ENCODE results near the gene MNX1.

Gene MNX1

DNA sequence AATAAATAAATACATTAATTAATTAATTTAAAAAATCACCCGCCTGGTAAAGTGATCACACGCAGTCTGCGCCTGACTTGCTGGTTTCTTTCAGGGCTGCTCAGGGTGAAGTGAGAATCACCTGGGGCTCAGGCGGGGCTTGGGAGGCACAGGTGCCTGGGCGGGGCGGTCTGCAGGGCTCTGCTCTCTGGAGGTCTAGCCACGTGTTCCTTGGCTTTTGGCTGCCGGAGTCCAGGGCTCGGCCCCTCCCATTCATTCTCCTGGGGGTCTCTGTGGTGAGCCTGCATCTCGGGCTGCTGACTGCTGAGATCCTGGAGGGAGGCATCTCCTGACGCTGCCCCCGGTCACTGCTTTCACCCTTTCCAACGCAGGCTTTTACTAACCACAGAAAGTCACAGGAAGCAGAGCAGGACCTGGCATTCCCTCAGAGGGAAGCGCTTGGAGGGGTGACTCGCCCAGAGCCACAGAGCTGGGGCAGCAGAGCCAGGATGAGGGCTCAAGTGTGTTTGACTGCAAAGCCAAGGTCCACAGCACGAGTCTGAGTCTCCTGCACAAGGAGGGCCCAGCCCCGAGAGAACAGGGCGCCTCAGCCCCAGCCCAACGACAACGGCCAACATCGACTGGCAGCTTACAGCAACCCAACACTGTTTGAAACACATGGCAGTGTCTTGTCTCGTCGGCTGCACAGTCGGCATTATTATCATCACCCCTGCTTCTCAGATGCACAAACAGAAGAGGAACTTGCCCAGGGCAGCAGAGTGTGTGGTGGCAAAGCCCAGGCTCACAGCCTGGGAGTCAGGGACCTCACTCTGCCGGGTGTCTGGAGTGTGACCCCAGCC is 22.4 kb upstream of the MNX1 start:
- DNase-seq (ENCODE audit: low read depth in 3 of 3): no peak

DNA sequence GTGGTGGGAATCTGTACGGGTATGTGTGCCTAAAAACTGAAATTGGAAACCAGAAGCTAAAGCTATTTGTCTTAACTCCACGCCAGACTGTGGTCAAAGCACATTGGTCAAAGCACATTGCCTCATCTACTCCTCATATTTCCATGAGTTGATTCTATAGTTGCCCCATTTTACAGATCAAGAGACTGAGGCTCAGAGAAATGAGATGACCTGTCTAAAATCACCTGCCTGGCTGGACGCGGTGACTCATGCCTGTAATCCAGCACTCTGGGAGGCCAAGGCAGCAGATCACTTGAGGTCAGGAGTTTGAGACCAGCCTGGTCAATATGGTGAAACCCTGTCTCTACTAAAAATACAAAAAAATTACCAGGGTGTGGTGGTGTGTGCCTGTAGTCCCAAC is 21.7 kb upstream of the MNX1 start:
- DNase-seq (ENCODE audit: low read depth in 3 of 3): no peak

DNA sequence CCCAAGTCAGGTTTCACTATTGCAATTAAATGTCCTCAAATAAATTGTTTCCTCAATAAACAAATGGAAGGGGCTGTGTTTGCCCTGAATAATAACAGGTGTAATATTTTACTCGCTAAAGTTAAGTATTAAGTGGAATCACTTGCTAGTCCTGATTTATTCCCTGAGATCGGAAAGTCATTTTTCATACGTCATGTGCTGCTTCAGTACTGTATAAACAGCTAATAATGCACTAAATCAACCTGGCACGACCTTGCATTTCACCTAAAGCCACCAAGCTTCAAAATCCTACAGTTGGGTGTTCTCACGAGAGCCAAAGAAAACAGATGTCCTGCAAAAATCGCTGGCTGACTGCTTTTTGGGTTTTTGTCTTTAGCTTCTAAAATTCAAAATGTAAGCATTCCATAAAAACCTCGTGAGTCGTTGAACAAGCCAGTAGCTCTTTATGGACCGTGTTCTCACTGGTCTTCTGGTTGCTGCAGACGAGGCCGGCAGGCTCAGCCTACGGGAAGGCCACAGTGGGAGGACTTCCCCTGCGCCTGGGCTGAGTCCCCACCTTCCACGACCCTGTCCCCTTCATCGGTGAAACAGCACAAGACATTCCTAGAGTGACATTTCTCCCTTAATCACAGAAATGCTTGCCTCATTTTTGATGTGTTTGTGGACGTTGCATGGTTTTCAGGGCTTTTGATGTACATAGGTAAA is 17.9 kb upstream of the MNX1 start:
- DNase-seq (ENCODE audit: low read depth in 3 of 3): no peak

DNA sequence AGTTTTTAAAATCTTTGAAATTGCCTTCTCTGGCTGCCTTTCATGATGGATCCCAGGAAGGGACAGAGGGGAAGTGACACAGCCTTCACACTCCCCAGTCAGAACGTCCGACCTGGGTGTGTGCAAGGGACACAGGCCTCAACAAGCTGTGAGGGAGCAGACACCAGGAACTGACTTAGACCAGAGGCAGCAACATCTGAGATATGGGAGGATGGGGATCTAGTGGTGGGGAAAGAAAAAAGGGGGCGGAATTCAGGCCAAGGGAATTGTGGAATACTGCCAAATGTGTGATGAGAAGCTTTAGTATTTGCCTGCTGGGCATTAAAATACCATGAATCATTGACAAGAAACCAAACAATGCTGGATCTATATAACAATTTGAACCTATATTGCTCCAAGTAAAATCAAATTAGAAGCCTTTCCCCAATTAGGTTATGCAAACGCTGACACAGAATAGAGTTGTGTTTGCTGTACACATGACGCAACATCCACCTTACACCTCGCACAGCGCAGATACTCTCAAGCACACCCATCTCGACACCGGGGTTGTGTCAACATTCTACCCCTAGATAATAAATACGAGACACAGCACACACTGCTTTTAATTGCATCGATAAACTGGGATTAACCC is 17.2 kb upstream of the MNX1 start:
- no peak for DNase-seq (ENCODE audit: low read depth in 3 of 3)

DNA sequence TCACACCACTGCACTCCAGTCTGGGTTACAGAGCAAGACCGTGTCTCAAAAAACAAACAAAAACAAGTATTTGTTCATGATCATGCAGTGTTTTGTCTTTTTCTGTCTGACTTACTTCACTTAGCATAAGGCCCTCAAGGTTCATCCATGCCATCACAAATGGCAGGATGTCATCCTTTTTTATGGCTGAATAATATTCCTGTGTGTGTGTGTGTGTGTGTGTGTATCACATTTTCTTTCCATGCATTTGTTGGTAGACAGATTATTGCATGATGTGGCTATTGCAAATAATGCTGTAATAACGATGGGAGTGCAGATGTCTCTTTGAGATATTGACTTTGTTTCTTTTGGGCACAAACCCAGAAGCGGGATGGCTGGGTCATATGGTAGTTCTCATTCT is 14.3 kb upstream of the MNX1 start:
- DNase-seq (ENCODE audit: low read depth in 3 of 3): no peak

DNA sequence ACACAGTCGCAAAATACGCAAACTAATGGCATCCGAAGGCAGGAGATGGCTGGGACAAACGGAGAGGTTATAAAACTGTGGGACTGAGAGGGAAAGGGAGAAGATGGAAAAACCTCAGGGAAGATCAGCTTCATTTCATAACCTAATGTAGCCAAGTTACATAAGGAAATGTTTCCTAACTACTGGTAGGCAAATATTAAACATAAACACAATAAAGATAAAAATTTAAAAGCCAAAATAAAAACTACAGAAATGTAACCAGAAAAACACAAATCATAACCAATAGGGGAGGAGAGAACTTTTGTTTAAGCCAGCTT is 13.1 kb upstream of the MNX1 start:
- no peak for DNase-seq (ENCODE audit: low read depth in 3 of 3)

DNA sequence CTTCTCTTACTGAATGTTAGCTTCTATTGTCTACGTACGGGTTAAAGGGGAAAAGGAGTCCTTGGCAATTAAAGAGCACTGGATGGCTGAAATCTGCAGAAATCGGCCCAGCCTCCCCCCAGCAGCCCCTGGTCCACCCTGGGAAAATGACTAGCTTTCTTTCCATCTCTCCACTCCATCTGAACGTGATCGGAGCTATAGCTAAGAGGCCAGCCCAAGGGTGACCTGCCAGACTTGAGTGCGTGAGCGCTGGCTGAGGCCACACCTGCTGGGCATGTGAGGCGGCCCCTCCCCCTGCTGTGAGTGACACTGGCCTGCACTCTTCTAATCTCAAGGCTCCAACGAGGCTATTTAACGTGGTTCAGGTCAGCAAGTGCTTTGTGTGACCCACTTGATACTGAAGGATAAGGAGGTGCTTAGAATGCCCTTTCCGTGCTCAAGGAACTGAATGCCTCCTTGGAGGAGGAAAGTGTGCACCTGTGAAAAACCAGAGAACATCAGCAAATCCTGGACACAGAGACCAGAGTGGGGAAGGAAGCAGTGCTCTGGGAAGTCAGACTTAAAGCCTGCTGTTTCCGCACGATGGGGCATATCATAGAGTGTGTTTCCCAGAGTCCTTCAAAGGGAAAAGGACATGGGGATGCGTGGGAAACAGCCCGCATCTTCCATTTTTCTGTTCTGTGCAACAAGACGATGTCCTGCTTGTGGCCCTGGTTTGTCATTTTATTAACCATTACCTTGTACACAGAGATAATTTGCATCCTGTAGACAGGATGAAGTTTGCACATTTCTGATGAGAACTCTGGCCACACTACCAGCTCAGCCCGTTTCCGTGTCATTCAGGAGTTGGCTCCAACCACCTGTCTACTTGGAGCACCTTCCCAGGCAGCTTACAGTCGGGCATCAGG is 12.5 kb upstream of the MNX1 start:
- DNase-seq (ENCODE audit: low read depth in 3 of 3): no peak

DNA sequence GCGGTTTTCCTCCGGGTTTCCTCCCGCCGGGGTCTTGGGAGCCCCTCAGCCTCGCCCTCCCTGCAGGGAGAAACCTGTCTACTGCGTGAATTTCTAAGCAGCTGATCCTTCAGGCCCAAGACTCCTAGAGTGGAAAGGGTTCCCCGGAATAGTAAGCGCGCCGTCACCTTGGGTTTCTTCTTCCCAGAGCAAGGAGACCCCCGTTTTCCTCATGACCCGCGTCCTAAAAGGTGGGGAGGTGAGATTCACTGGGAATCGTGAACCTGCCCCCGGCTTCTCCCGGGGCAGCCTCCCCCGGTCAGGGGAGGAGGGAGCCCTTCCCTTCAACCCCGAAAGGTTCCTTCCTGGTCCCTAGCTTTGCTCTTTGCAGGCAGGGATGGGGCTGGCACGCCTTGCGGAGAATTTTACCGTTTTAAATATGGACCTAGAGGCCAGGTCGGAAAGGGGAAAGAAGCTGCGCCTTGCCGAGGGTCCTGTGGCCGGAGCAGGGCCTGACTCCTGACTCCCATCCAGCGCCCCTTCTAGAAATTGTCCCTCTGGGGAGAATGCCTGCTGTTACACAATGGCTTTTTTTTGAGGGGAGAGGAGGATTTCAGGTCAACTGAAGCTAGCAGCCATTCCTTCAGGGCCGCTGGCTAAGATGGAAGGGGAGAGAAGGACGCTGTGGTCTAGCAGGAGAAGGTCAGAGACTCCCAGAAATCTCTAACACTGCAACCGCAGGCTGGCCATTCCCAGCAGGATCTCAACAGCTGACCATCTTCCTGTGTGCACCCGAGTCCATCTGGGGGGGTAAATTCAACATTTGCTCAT is 11.6 kb upstream of the MNX1 start:
- DNase-seq (ENCODE audit: low read depth in 3 of 3): no peak

DNA sequence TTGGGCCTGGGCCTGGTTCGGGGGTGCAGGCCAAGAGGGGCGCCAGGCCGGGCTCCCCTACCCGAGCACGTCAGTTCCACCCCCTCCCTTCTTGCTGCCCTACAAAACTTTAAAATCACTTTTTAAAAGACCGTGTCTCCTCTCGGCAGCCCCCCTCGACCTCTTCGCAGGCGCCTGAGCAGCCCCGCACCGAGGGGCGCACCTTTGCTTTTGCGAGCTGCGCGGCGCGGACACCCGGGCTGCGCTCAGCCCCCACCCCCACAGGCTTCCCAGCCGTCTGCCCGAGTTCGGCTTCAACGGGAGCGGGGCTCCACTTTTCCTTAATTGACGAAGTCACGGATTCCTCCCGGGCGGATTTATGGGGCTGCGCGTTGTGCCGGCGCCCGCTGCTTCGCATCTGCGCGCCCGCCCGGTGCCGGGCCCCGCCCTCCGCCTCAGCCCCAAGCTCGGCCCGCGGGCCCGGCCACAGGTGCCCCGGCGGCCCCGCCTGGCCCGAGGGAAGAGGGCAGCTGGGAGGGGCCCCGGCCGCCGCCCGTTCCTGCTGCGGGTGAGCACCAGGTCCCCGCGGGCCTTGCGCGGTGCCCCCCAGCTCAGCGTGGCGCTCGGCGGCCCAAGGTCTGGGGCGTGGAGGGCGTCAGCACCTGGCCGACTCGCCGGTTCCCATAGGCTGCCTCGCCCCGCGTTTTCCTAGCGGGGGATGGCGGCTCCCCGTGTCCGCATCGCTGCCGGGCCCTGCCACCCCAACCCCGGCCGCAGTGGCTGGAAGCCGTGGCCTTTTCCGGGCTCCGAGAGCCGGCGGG is 10.8 kb upstream of the MNX1 start:
- no peak for DNase-seq (ENCODE audit: low read depth in 3 of 3)

DNA sequence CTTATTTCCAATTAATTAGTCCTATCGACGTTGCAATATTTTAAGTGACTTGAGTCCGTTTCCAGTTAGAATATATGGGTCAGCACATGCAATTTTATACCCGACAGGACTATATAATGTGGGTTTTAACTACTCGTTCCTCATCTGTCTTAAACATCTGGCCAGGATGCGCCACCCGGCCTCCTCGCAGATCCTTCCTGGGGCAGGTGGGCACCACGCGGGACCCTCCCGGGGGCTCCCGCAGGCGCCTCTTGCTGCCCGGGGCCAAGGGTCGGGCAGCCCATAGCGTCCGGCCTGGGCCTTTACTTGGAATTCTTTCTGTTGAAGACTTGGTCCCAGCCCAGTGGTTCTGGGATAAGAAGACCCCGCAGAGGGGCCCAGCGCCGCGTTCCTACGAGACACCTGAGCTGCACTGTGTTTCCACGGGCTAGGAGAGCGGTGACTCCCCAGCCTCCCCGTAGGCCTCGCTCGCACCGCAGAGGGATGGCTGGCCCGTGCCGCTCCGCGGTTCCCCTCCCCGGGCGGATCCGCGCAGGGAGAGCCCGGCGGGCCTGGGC is 10.1 kb upstream of the MNX1 start:
- DNase-seq (ENCODE audit: low read depth in 3 of 3): no peak

DNA sequence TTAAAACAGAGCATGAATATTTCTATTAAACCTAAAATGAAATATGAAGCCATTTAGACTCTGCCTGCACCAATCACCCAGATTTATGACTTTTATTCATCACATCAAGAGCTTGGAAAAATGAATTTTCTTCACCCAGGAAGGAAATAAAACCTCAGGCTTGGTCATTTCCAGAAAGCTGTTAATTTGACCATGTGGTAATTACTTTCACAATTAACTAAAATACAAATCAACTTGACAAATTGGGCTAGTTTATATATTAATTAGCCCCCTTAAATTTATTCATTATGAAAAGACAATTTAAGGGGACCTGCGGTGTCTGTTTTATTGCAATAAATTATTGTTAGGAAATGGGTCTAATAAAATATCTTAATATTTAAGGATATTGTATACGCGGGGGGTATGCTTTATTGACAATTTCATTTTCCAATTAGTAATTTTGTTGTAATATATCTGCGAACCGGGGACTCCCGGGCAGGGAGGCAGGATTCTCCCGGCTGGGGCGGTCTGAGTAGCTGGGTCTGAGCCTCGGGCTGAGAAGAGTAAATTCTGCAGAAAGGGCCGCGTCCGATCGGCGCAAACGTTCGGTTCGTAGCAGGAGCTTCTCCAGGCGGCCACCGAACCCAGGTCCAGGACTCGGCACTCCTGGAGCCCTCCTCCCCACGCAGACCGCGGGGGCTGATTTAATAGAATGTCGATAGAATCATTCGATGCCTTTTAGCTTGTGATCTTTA is 9.4 kb upstream of the MNX1 start:
- no peak for DNase-seq (ENCODE audit: low read depth in 3 of 3)

DNA sequence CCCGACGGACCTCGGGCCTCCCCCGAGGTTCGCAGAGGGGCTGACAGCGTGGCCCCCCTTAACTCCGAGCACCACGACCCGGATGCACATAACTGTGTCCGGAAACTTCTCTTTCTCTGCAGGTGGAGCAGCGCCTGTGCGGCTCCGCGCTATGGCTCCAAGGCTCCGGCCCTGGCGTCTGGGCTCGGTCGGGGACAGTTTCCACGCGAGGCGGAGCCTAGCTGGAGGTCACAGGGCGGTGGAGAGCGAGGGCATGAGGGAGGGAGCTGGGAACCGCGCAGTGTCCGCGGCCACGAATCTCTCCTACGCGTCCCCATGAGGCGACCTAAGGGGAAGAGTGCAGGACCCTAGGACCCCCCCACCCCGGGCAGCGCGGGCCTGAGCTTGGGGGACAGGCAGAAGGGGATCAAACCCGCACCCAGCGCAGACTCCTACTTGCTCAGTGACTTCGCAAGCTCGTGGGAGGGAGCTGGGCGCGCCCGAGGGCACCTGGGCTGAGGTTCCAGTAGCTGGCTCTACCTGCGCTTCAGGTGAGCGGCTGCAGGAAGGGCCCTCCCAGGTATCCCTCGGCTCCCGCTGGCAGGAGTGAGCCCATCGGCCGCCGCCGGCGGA is 8.6 kb upstream of the MNX1 start:
- DNase-seq (ENCODE audit: low read depth in 3 of 3): no peak

DNA sequence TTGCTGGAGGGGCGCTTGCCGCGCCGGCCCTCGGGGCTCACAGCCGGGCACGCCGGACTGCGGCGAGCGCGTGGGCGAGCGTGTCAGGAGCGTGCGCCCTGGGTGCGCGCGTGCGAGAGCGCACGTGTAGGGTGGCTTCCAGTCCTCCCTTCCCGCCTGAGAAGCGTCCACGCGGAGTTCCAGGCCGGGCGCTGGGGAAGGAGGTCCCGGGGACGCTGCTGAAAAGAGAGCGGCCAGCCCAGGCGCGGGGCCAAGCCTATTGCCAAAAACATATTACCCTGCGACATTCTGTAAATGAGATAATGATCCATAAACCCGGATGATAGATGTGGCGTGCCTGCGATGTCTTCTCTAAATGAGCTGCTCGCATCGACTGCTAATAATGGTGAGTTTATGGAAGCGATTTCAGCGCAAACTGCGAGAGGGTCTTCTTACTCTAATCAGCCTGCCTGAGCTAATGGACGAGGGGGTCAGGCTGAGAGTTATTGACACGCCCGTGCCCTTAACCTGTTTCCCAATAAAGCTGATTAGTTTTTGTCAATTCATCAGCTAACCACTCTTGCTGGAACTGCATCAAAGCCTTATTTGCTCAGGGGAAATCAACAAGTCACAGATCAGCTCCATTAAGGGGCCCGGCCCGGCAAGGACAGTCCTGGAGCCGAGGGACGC is 8.0 kb upstream of the MNX1 start:
- no peak for DNase-seq (ENCODE audit: low read depth in 3 of 3)

DNA sequence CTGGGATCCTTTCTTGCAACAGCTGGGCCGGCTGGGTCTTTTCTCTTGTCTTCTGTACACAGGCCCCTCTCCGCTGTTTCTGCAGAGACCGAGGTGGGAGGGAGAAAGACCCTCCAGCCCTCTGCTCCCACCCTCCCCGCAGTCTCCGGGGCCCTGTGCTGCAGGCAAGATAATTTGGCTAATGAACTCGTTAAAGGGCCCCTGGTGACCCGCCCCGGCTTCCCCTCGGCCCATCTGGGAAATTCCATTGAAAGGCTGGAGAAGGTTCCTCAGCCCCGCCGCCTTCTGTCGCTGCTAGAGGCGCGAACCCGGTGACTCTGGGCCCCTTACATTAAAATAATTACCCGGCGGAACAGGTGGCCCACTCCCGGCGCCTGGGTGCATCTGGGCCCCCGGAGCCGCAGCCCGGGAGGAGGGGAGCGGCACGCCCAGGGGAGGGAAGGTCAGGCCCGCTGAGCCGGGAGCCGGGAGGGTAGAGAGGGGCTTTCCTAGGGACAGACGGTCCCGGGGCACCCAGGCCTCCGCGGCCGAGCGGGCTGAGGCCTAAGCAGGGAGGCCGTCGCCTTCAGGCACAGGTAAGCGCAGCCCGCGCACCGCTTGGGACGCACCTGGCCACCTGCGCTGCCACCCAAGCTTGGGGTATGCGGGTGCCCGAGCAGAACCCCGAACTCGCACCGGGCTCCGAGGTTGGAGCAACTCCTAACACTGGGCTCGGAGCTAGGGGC is 7.3 kb upstream of the MNX1 start:
- DNase-seq (ENCODE audit: low read depth in 3 of 3): no peak

DNA sequence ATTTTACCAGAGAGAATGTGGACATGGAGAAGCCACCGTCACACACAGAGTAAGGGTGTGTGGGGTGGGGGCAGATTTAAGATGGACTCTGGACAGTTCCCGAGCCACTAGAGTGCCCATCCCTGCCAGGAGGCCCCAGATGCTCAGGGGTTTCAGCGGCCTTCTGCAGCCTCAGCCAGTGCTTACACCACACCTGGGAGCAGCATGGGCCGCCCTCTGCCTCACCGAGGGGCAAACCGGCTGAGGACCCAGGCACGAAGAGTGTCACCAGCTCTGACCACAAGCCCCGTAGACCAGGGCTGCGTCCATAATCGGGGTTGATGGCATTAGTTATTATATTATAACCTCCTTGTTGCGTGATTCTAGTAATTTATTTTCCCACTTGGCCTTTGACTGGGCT is 6.7 kb upstream of the MNX1 start:
- DNase-seq (ENCODE audit: low read depth in 3 of 3): no peak

DNA sequence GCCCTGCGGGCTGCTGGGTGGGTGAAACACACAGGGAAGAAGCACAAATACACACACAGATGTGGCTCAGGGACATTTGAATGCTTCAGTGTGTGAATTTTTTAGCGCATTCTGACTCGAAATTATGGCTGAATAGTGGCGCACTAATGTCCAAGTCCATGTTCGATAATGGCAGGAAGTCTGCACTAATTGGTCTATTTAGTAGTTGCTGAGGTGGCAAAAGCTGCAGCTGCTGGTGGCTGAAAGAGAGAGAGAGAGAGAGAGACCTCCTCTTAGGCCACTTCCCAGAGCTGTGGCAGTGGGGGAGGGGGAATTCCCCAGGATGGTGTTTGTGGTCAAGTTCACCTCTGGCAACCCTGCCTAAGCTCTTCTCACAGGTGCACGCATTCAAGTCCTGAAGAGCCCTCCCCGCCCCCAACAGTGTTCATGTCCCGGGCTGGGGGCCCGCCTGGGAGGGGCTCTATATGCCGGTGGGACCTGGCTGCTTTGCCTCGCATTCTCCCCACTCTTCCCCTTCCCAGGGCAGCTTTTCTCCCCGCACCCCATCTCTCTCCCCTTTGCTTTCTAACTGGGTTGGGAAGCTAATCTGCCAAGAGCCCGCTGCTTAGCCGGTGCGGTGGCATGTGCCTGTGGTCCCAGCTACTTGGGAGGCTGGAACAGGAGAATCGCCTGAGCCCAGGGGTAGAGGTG is 6.0 kb upstream of the MNX1 start:
- no peak for DNase-seq (ENCODE audit: low read depth in 3 of 3)

DNA sequence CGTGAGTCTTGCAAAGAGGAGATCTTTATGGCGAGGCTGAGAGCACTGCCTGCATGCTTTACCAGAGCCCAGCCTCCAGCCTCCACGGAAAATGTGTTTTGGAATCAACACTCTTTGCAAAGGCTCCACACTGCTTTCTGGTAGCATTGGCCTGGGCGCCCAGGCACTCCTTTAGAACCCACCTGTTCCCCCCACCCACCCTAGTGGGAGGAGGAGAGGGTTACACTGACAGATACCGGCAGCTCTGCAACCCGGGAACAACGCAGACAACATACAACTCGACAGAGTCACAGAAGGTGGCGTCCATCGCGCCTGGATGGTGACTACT is 5.5 kb upstream of the MNX1 start:
- no peak for DNase-seq (ENCODE audit: low read depth in 3 of 3)

Data from stimulated activated CD4-positive, alpha-beta T cell treated with anti-CD3 and anti-CD28 coated beads, TNF-alpha, amount 100 ng/mL, for 4 hours (primary cell).